ENCODE results near the gene CAMK4.
"Not testable (repeated sequence)": the region's sequence is repeated elsewhere in the genome, so short reads cannot be mapped to it uniquely, and the experiment has no call there.

The CAMK4 gene

GRCh38 chr5:111407562-111407961, 183.4 kb downstream of the CAMK4 start:
- H3K9ac ChIP-seq (ENCODE audit: low read depth in 1 of 2, low read length in 2 of 2): no peak overlapping the region
- H3K4me1 ChIP-seq (ENCODE audit: control insufficient read depth in 2 of 2, insufficient read depth in 2 of 2, low read length in 2 of 2): no peaks in the 10 kb centered on the region
- no peak overlapping the region for H3K4me3 ChIP-seq (ENCODE audit: low read length in 2 of 2)
- no peaks in the 10 kb centered on the region for H3K27me3 ChIP-seq (ENCODE audit: control insufficient read depth in 2 of 2, insufficient read depth in 2 of 2, low read length in 2 of 2)
- no peak overlapping the region for H3K27ac ChIP-seq (ENCODE audit: low read depth in 2 of 2, low read length in 2 of 2)
- no peaks in the 10 kb centered on the region for H3K9me3 ChIP-seq (ENCODE audit: control insufficient read depth in 2 of 2, low read length in 2 of 2)
- H3K36me3 ChIP-seq (ENCODE audit: control insufficient read depth in 2 of 2, insufficient read depth in 2 of 2, low read length in 2 of 2): no peaks in the 10 kb centered on the region

- no peak overlapping the region for H3K4me3 ChIP-seq (ENCODE audit: low read length in 2 of 2)
- no peaks in the 10 kb centered on the region for H3K4me1 ChIP-seq (ENCODE audit: control insufficient read depth in 2 of 2, insufficient read depth in 2 of 2, low read length in 2 of 2)
- no peaks in the 10 kb centered on the region for H3K27me3 ChIP-seq (ENCODE audit: control insufficient read depth in 2 of 2, insufficient read depth in 2 of 2, low read length in 2 of 2)
- no peaks in the 10 kb centered on the region for H3K36me3 ChIP-seq (ENCODE audit: control insufficient read depth in 2 of 2, insufficient read depth in 2 of 2, low read length in 2 of 2)
- H3K9ac ChIP-seq (ENCODE audit: low read depth in 1 of 2, low read length in 2 of 2): no peak overlapping the region
- H3K9me3 ChIP-seq (ENCODE audit: control insufficient read depth in 2 of 2, low read length in 2 of 2): no peaks in the 10 kb centered on the region
- H3K27ac ChIP-seq (ENCODE audit: low read depth in 2 of 2, low read length in 2 of 2): no peak overlapping the region
These were observed 184.6 kb downstream of the CAMK4 start for GRCh38 chr5:111408817-111409216.

- not testable (repeated sequence) for H3K4me1 ChIP-seq (ENCODE audit: control insufficient read depth in 2 of 2, insufficient read depth in 2 of 2, low read length in 2 of 2); H3K36me3 ChIP-seq (ENCODE audit: control insufficient read depth in 2 of 2, insufficient read depth in 2 of 2, low read length in 2 of 2); H3K4me3 ChIP-seq (ENCODE audit: low read length in 2 of 2); H3K27ac ChIP-seq (ENCODE audit: low read depth in 2 of 2, low read length in 2 of 2); H3K9ac ChIP-seq (ENCODE audit: low read depth in 1 of 2, low read length in 2 of 2); H3K27me3 ChIP-seq (ENCODE audit: control insufficient read depth in 2 of 2, insufficient read depth in 2 of 2, low read length in 2 of 2); H3K9me3 ChIP-seq (ENCODE audit: control insufficient read depth in 2 of 2, low read length in 2 of 2)
These were observed 185.1 kb downstream of the CAMK4 start for GRCh38 chr5:111409266-111409665.

- H3K27ac ChIP-seq (ENCODE audit: low read depth in 2 of 2, low read length in 2 of 2); H3K4me1 ChIP-seq (ENCODE audit: control insufficient read depth in 2 of 2, insufficient read depth in 2 of 2, low read length in 2 of 2); H3K4me3 ChIP-seq (ENCODE audit: low read length in 2 of 2); H3K27me3 ChIP-seq (ENCODE audit: control insufficient read depth in 2 of 2, insufficient read depth in 2 of 2, low read length in 2 of 2); H3K36me3 ChIP-seq (ENCODE audit: control insufficient read depth in 2 of 2, insufficient read depth in 2 of 2, low read length in 2 of 2); H3K9me3 ChIP-seq (ENCODE audit: control insufficient read depth in 2 of 2, low read length in 2 of 2); H3K9ac ChIP-seq (ENCODE audit: low read depth in 1 of 2, low read length in 2 of 2): not testable (repeated sequence)
These were observed 185.9 kb downstream of the CAMK4 start for GRCh38 chr5:111410067-111410466.

GRCh38 chr5:111411301-111411700, 187.1 kb downstream of the CAMK4 start:
- H3K36me3 ChIP-seq (ENCODE audit: control insufficient read depth in 2 of 2, insufficient read depth in 2 of 2, low read length in 2 of 2): no peaks in the 10 kb centered on the region
- H3K27ac ChIP-seq (ENCODE audit: low read depth in 2 of 2, low read length in 2 of 2): no peak overlapping the region
- H3K27me3 ChIP-seq (ENCODE audit: control insufficient read depth in 2 of 2, insufficient read depth in 2 of 2, low read length in 2 of 2): no peaks in the 10 kb centered on the region
- H3K4me1 ChIP-seq (ENCODE audit: control insufficient read depth in 2 of 2, insufficient read depth in 2 of 2, low read length in 2 of 2): no peaks in the 10 kb centered on the region
- no peak overlapping the region for H3K4me3 ChIP-seq (ENCODE audit: low read length in 2 of 2)
- H3K9ac ChIP-seq (ENCODE audit: low read depth in 1 of 2, low read length in 2 of 2): no peak overlapping the region
- no peaks in the 10 kb centered on the region for H3K9me3 ChIP-seq (ENCODE audit: control insufficient read depth in 2 of 2, low read length in 2 of 2)

- Histone ChIP-seq H3K27me3 (ENCODE audit: control insufficient read depth in 2 of 2, insufficient read depth in 2 of 2, low read length in 2 of 2) (no peaks in the 10 kb centered on the region), H3K4me3 (ENCODE audit: low read length in 2 of 2) (no peak overlapping the region), H3K9me3 (ENCODE audit: control insufficient read depth in 2 of 2, low read length in 2 of 2) (no peaks in the 10 kb centered on the region), H3K36me3 (ENCODE audit: control insufficient read depth in 2 of 2, insufficient read depth in 2 of 2, low read length in 2 of 2) (no peaks in the 10 kb centered on the region), H3K27ac (ENCODE audit: low read depth in 2 of 2, low read length in 2 of 2) (no peak overlapping the region), H3K4me1 (ENCODE audit: control insufficient read depth in 2 of 2, insufficient read depth in 2 of 2, low read length in 2 of 2) (no peaks in the 10 kb centered on the region), H3K9ac (ENCODE audit: low read depth in 1 of 2, low read length in 2 of 2) (no peak overlapping the region)
These were observed 188.4 kb downstream of the CAMK4 start for GRCh38 chr5:111412593-111412992.

- Histone ChIP-seq H3K27ac (ENCODE audit: low read depth in 2 of 2, low read length in 2 of 2) (no peak overlapping the region), H3K9me3 (ENCODE audit: control insufficient read depth in 2 of 2, low read length in 2 of 2) (no peaks in the 10 kb centered on the region), H3K27me3 (ENCODE audit: control insufficient read depth in 2 of 2, insufficient read depth in 2 of 2, low read length in 2 of 2) (no peaks in the 10 kb centered on the region), H3K4me1 (ENCODE audit: control insufficient read depth in 2 of 2, insufficient read depth in 2 of 2, low read length in 2 of 2) (no peaks in the 10 kb centered on the region), H3K4me3 (ENCODE audit: low read length in 2 of 2) (no peak overlapping the region), H3K36me3 (ENCODE audit: control insufficient read depth in 2 of 2, insufficient read depth in 2 of 2, low read length in 2 of 2) (no peaks in the 10 kb centered on the region), H3K9ac (ENCODE audit: low read depth in 1 of 2, low read length in 2 of 2) (no peak overlapping the region)
These were observed 190.9 kb downstream of the CAMK4 start for GRCh38 chr5:111415053-111415452.

GRCh38 chr5:111422245-111422644, 198.1 kb downstream of the CAMK4 start:
- H3K4me3 ChIP-seq (ENCODE audit: low read length in 2 of 2): no peak overlapping the region
- H3K27me3 ChIP-seq (ENCODE audit: control insufficient read depth in 2 of 2, insufficient read depth in 2 of 2, low read length in 2 of 2): no peaks in the 10 kb centered on the region
- H3K36me3 ChIP-seq (ENCODE audit: control insufficient read depth in 2 of 2, insufficient read depth in 2 of 2, low read length in 2 of 2): no peaks in the 10 kb centered on the region
- H3K4me1 ChIP-seq (ENCODE audit: control insufficient read depth in 2 of 2, insufficient read depth in 2 of 2, low read length in 2 of 2): no peaks in the 10 kb centered on the region
- no peaks in the 10 kb centered on the region for H3K9me3 ChIP-seq (ENCODE audit: control insufficient read depth in 2 of 2, low read length in 2 of 2)
- no peak overlapping the region for H3K27ac ChIP-seq (ENCODE audit: low read depth in 2 of 2, low read length in 2 of 2)
- H3K9ac ChIP-seq (ENCODE audit: low read depth in 1 of 2, low read length in 2 of 2): no peak overlapping the region

GRCh38 chr5:111422747-111423720, 198.8 kb downstream of the CAMK4 start:
- Histone ChIP-seq H3K27ac (ENCODE audit: low read depth in 2 of 2, low read length in 2 of 2) (no peak overlapping the region), H3K36me3 (ENCODE audit: control insufficient read depth in 2 of 2, insufficient read depth in 2 of 2, low read length in 2 of 2) (no peaks in the 10 kb centered on the region), H3K9ac (ENCODE audit: low read depth in 1 of 2, low read length in 2 of 2) (no peak overlapping the region), H3K4me3 (ENCODE audit: low read length in 2 of 2) (no peak overlapping the region), H3K9me3 (ENCODE audit: control insufficient read depth in 2 of 2, low read length in 2 of 2) (no peaks in the 10 kb centered on the region), H3K4me1 (ENCODE audit: control insufficient read depth in 2 of 2, insufficient read depth in 2 of 2, low read length in 2 of 2) (no peaks in the 10 kb centered on the region), H3K27me3 (ENCODE audit: control insufficient read depth in 2 of 2, insufficient read depth in 2 of 2, low read length in 2 of 2) (no peaks in the 10 kb centered on the region)

- Histone ChIP-seq H3K9me3 (ENCODE audit: control insufficient read depth in 2 of 2, low read length in 2 of 2) (no peaks in the 10 kb centered on the region), H3K27me3 (ENCODE audit: control insufficient read depth in 2 of 2, insufficient read depth in 2 of 2, low read length in 2 of 2) (no peaks in the 10 kb centered on the region), H3K9ac (ENCODE audit: low read depth in 1 of 2, low read length in 2 of 2) (no peak overlapping the region), H3K4me3 (ENCODE audit: low read length in 2 of 2) (no peak overlapping the region), H3K27ac (ENCODE audit: low read depth in 2 of 2, low read length in 2 of 2) (no peak overlapping the region), H3K4me1 (ENCODE audit: control insufficient read depth in 2 of 2, insufficient read depth in 2 of 2, low read length in 2 of 2) (no peaks in the 10 kb centered on the region), H3K36me3 (ENCODE audit: control insufficient read depth in 2 of 2, insufficient read depth in 2 of 2, low read length in 2 of 2) (no peaks in the 10 kb centered on the region)
These were observed 201.0 kb downstream of the CAMK4 start for GRCh38 chr5:111425205-111425604.

All from mucosa of rectum (tissue), 2 donors.